ENCODE data around the gene ASTN2.

The ASTN2 gene

DNA sequence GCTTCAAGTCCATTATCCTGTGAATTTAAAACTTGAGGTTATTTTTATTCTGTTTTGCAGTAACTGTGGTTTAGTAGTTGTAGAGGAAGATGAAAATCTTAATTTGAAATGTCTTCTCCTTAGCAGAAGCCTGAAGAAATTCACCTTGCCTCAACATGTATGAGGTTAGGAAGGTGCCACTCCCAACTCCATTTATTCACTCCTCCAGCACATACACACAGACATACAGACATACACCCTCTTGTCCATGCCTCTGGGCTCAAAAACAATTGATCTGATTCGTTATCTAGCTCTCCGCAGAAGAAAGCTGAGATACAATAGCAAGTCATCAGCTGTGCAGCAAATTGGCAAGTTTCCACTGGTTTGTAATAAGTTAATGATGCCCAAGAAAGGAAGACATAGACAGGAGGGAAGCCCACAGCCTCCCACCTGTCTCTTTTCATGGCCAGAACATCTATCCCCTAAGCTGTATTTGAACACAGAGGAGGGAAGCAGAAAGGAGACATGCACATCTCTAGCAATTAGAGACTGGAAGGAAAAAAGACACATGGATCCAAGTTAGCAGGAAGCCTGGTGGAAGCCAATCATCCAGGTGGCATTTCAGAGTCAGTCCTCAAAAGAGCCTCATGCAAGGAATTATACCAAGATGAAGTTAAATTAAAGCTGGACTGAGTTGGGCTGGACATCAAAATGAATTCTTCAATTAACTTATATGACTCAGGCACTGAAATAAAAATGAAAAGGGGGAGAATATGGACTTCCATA lies 257.9 kb downstream of the ASTN2 start:
- DNase-seq (ENCODE audit: low read depth, low spot score), result no peak
- Histone ChIP-seq H3K9me3 (ENCODE audit: insufficient read depth, low read length) (no peaks in the 10 kb centered on the region), H3K4me1 (ENCODE audit: insufficient read depth, insufficient read length) (no peaks in the 10 kb centered on the region), H3K27me3 (ENCODE audit: insufficient read depth, insufficient read length) (no peaks in the 10 kb centered on the region), H3K36me3 (ENCODE audit: insufficient read depth, insufficient read length, low read length) (no peaks in the 10 kb centered on the region), H3K4me3 (ENCODE audit: insufficient read length, low read depth) (no peak overlapping the region), H3K9ac (ENCODE audit: insufficient read length, low read depth) (no peak overlapping the region)
- TF ChIP-seq ZNF274 (IDR thresholded peaks at IDR 0.05; ENCODE audit: low read depth, low read length), result no peak

- Histone ChIP-seq H3K4me3 (ENCODE audit: insufficient read length, low read depth) (no peak overlapping the region), H3K36me3 (ENCODE audit: insufficient read depth, insufficient read length, low read length) (no peaks in the 10 kb centered on the region), H3K9ac (ENCODE audit: insufficient read length, low read depth) (no peak overlapping the region), H3K4me1 (ENCODE audit: insufficient read depth, insufficient read length) (no peaks in the 10 kb centered on the region), H3K27me3 (ENCODE audit: insufficient read depth, insufficient read length) (no peaks in the 10 kb centered on the region), H3K9me3 (ENCODE audit: insufficient read depth, low read length) (no peaks in the 10 kb centered on the region)
- no peak for DNase-seq (ENCODE audit: low read depth, low spot score)
- TF ChIP-seq ZNF274 (IDR thresholded peaks at IDR 0.05; ENCODE audit: low read depth, low read length) (no peak), SUZ12 (IDR thresholded peaks at IDR 0.05; ENCODE audit: extremely low read depth, insufficient read depth, insufficient read length) (no peak), YY1 (IDR thresholded peaks at IDR 0.05; ENCODE audit: insufficient read depth, insufficient read length) (no peak)
Measured at GRCh38 chr9:117156144-117156688, 258.6 kb downstream of the ASTN2 start.

DNA sequence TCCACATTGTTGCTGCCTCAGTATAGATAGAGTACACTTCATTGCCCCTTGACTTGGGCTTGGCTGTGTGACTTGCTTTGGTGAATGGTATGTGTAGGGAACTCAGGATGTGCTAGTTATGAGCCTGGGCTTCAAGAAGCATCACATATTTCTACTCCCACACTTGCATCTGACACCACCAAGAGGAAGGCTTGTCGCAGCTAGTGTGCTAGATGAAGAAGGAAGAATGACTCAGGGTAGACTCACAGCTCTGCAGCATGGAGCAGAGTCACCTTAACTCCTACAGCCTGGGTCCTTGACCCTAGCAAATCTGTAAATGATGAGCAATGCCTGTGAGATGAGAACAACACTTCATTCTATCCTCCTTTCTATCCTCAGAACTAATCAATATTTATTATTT lies 261.8 kb downstream of the ASTN2 start:
- Histone ChIP-seq H3K36me3 (ENCODE audit: insufficient read depth, insufficient read length, low read length) (no peaks in the 10 kb centered on the region), H3K9ac (ENCODE audit: insufficient read length, low read depth) (no peak overlapping the region), H3K4me3 (ENCODE audit: insufficient read length, low read depth) (no peak overlapping the region), H3K4me1 (ENCODE audit: insufficient read depth, insufficient read length) (no peaks in the 10 kb centered on the region), H3K27me3 (ENCODE audit: insufficient read depth, insufficient read length) (no peaks in the 10 kb centered on the region), H3K9me3 (ENCODE audit: insufficient read depth, low read length) (no peaks in the 10 kb centered on the region)
- no peak for DNase-seq (ENCODE audit: low read depth, low spot score)
- TF ChIP-seq ZNF274 (IDR thresholded peaks at IDR 0.05; ENCODE audit: low read depth, low read length) (no peak), YY1 (IDR thresholded peaks at IDR 0.05; ENCODE audit: insufficient read depth, insufficient read length) (no peak), SUZ12 (IDR thresholded peaks at IDR 0.05; ENCODE audit: extremely low read depth, insufficient read depth, insufficient read length) (no peak)

DNA sequence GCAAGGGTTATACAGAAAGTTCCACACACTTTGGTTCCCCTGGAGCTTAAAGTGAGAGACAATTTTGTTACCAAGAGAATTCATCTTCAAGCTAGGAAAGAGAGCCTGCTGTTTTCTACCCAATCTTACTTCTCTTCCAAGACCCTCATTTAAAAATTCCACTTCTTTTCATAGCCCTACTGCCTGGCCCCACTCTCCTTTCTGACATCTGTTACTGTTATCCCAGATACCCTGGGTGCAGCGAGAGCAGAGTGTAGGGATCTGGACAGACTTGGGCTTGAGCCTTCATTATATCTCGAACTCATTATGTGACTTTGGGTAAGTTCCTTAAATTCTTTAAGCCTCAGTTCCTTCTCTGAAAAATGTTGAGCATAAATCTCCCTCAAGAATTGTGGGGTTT lies 263.1 kb downstream of the ASTN2 start:
- Histone ChIP-seq H3K9ac (ENCODE audit: insufficient read length, low read depth) (no peak overlapping the region), H3K27me3 (ENCODE audit: insufficient read depth, insufficient read length) (no peaks in the 10 kb centered on the region), H3K9me3 (ENCODE audit: insufficient read depth, low read length) (no peaks in the 10 kb centered on the region), H3K36me3 (ENCODE audit: insufficient read depth, insufficient read length, low read length) (no peaks in the 10 kb centered on the region), H3K4me1 (ENCODE audit: insufficient read depth, insufficient read length) (no peaks in the 10 kb centered on the region), H3K4me3 (ENCODE audit: insufficient read length, low read depth) (no peak overlapping the region)
- no peak for TF ChIP-seq ZNF274 (IDR thresholded peaks at IDR 0.05; ENCODE audit: low read depth, low read length)
- no peak for TF ChIP-seq SUZ12 (IDR thresholded peaks at IDR 0.05; ENCODE audit: extremely low read depth, insufficient read depth, insufficient read length)
- TF ChIP-seq YY1 (IDR thresholded peaks at IDR 0.05; ENCODE audit: insufficient read depth, insufficient read length), result no peak
- DNase-seq (ENCODE audit: low read depth, low spot score), result no peak

GRCh38 chr9:117149996-117150395 lies 264.9 kb downstream of the ASTN2 start:
- no peaks in the 10 kb centered on the region for H3K27me3 ChIP-seq (ENCODE audit: insufficient read depth, insufficient read length)
- DNase-seq (ENCODE audit: low read depth, low spot score), result no peak
- no peak for TF ChIP-seq SUZ12 (IDR thresholded peaks at IDR 0.05; ENCODE audit: extremely low read depth, insufficient read depth, insufficient read length)
- no peak for TF ChIP-seq ZNF274 (IDR thresholded peaks at IDR 0.05; ENCODE audit: low read depth, low read length)
- no peak for TF ChIP-seq YY1 (IDR thresholded peaks at IDR 0.05; ENCODE audit: insufficient read depth, insufficient read length)
- H3K4me3 ChIP-seq (ENCODE audit: insufficient read length, low read depth), result no peak overlapping the region
- no peaks in the 10 kb centered on the region for H3K36me3 ChIP-seq (ENCODE audit: insufficient read depth, insufficient read length, low read length)
- H3K9ac ChIP-seq (ENCODE audit: insufficient read length, low read depth), result no peak overlapping the region
- H3K9me3 ChIP-seq (ENCODE audit: insufficient read depth, low read length), result no peaks in the 10 kb centered on the region
- no peaks in the 10 kb centered on the region for H3K4me1 ChIP-seq (ENCODE audit: insufficient read depth, insufficient read length)

GRCh38 chr9:117145811-117146490 lies 268.9 kb downstream of the ASTN2 start:
- DNase-seq (ENCODE audit: low read depth, low spot score), result no peak
- no peaks in the 10 kb centered on the region for H3K4me1 ChIP-seq (ENCODE audit: insufficient read depth, insufficient read length)
- no peak overlapping the region for H3K4me3 ChIP-seq (ENCODE audit: insufficient read length, low read depth)
- no peaks in the 10 kb centered on the region for H3K27me3 ChIP-seq (ENCODE audit: insufficient read depth, insufficient read length)
- H3K36me3 ChIP-seq (ENCODE audit: insufficient read depth, insufficient read length, low read length), result no peaks in the 10 kb centered on the region
- no peak overlapping the region for H3K9ac ChIP-seq (ENCODE audit: insufficient read length, low read depth)
- no peak for TF ChIP-seq ZNF274 (IDR thresholded peaks at IDR 0.05; ENCODE audit: low read depth, low read length)
- TF ChIP-seq YY1 (IDR thresholded peaks at IDR 0.05; ENCODE audit: insufficient read depth, insufficient read length), result no peak
- TF ChIP-seq SUZ12 (IDR thresholded peaks at IDR 0.05; ENCODE audit: extremely low read depth, insufficient read depth, insufficient read length), result no peak
- no peaks in the 10 kb centered on the region for H3K9me3 ChIP-seq (ENCODE audit: insufficient read depth, low read length)

GRCh38 chr9:117145081-117145480 lies 269.8 kb downstream of the ASTN2 start:
- H3K36me3 ChIP-seq (ENCODE audit: insufficient read depth, insufficient read length, low read length), result no peaks in the 10 kb centered on the region
- DNase-seq (ENCODE audit: low read depth, low spot score), result no peak
- no peak overlapping the region for H3K4me3 ChIP-seq (ENCODE audit: insufficient read length, low read depth)
- no peak for TF ChIP-seq SUZ12 (IDR thresholded peaks at IDR 0.05; ENCODE audit: extremely low read depth, insufficient read depth, insufficient read length)
- TF ChIP-seq YY1 (IDR thresholded peaks at IDR 0.05; ENCODE audit: insufficient read depth, insufficient read length), result no peak
- no peak for TF ChIP-seq ZNF274 (IDR thresholded peaks at IDR 0.05; ENCODE audit: low read depth, low read length)
- H3K27me3 ChIP-seq (ENCODE audit: insufficient read depth, insufficient read length), result no peaks in the 10 kb centered on the region
- H3K4me1 ChIP-seq (ENCODE audit: insufficient read depth, insufficient read length), result no peaks in the 10 kb centered on the region
- no peak overlapping the region for H3K9ac ChIP-seq (ENCODE audit: insufficient read length, low read depth)
- H3K9me3 ChIP-seq (ENCODE audit: insufficient read depth, low read length), result no peaks in the 10 kb centered on the region

Data from NT2/D1 (cell line).